Measurements from ENCODE around the gene TBK1. TPM values are rescaled to one million over a fixed set of nuclear protein-coding genes. Genes with fewer than 3 reads are reported as not detected.

Gene TBK1
- total and polyA plus RNA-seq, 9 of the 15 experiments (the other 6 are each of a cell fraction or from before 2014, with no cell fraction given), result 20.4 to 42.0 (median 27.8) TPM

- TF ChIP-seq KAT8 (IDR thresholded peaks at IDR 0.05; ENCODE audit: low read depth) (no peak), ZSCAN29 (IDR thresholded peaks at IDR 0.05) (no peak), CBFB (CRISPR knock-in tag; IDR thresholded peaks at IDR 0.05) (peak; percentile 51; the same call in 1 of the 2 replicates), SMARCC2 (IDR thresholded peaks at IDR 0.05; ENCODE audit: low read depth) (no peak), ZNF134 (CRISPR knock-in tag; conservative IDR thresholded peaks at IDR 0.05) (0 out of 2 replicates have a peak, but pooled peaks have one; percentile 13), BMI1 (IDR thresholded peaks at IDR 0.05; ENCODE audit: low read length) (no peak), ZC3H8 (IDR thresholded peaks at IDR 0.05) (no peak), ZNF76 (CRISPR knock-in tag; IDR thresholded peaks at IDR 0.05; ENCODE audit: borderline replicate concordance) (0 out of 2 replicates have a peak, but pooled peaks have one; percentile 38), MBD1 (CRISPR knock-in tag; IDR thresholded peaks at IDR 0.05) (no peak), GABPB1 (CRISPR knock-in tag; IDR thresholded peaks at IDR 0.05) (peak; percentile 67), TBL1XR1 (IDR thresholded peaks at IDR 0.05; ENCODE audit: low read length in 2 of 2) (0 out of 4 replicates have a peak, but pooled peaks of 1 of the 2 experiments have one; percentile 22), SRSF7 (optimal IDR thresholded peaks at IDR 0.05; ENCODE audit: low read depth, low read length) (peak; percentile 53), TFAP4 (CRISPR knock-in tag; IDR thresholded peaks at IDR 0.05; ENCODE audit: borderline replicate concordance) (peak; percentile 84), ZNF232 (CRISPR knock-in tag; IDR thresholded peaks at IDR 0.05) (no peak), CREBBP (IDR thresholded peaks at IDR 0.05; ENCODE audit: low read depth, low read length) (no peak), ZNF766 (CRISPR knock-in tag; conservative IDR thresholded peaks at IDR 0.05) (no peak; the same call in 1 of the 2 replicates), EP400 (IDR thresholded peaks at IDR 0.05) (peak; percentile 100), ZNF644 (tag; IDR thresholded peaks at IDR 0.05; ENCODE audit: low read depth) (no peak), RBM17 (IDR thresholded peaks at IDR 0.05; ENCODE audit: borderline replicate concordance, low read depth, low read length) (no peak), SFPQ (IDR thresholded peaks at IDR 0.05; ENCODE audit: low read depth, low read length) (no peak), FOXO4 (CRISPR knock-in tag; IDR thresholded peaks at IDR 0.05) (no peak), PTTG1 (tag; IDR thresholded peaks at IDR 0.05; ENCODE audit: low read depth) (no peak), RFX5 (IDR thresholded peaks at IDR 0.05; ENCODE audit: low read depth, low read length) (no peak)
Measured at GRCh38 chr12:64404470-64405256, 47.3 kb upstream of the TBK1 start (continued).
